ENCODE results near the gene EML3.
A peak's percentile ranks its signal among the peaks of the same experiment; 100 is the strongest.
"Not testable (repeated sequence)": the region's sequence is repeated elsewhere in the genome, so short reads cannot be mapped to it uniquely, and the experiment has no call there.

EML3 gene

GRCh38 chr11:62599069-62599696 is 13.4 kb downstream of the EML3 start:
- peak; percentile 84 to 91 for DNase-seq

GRCh38 chr11:62595124-62595523 is 17.5 kb downstream of the EML3 start:
- no peak for DNase-seq

GRCh38 chr11:62593434-62594044 is 19.0 kb downstream of the EML3 start:
- DNase-seq: peak; percentile 29 to 45

- no peak for DNase-seq
These were observed 19.6 kb downstream of the EML3 start for GRCh38 chr11:62592989-62593421.

- no peak for DNase-seq
These were observed 20.3 kb downstream of the EML3 start for GRCh38 chr11:62592146-62592815.

- peak; percentile 98 to 100 for DNase-seq
These were observed 21.0 kb downstream of the EML3 start, which contains the start of gene TUT1 for GRCh38 chr11:62591448-62592145. Gene TUT1 (minus strand): TSS chr11:62591523. CDS start chr11:62591485, 38 bp downstream.

GRCh38 chr11:62588966-62589637 is 23.5 kb downstream of the EML3 start:
- no peak for DNase-seq

GRCh38 chr11:62585356-62585755 is 27.2 kb downstream of the EML3 start:
- not testable (repeated sequence) for DNase-seq

GRCh38 chr11:62581735-62582134 is 30.8 kb downstream of the EML3 start:
- not testable (repeated sequence) for DNase-seq

- no peak for DNase-seq
These were observed 31.4 kb downstream of the EML3 start for GRCh38 chr11:62580959-62581715.

- DNase-seq: no peak
These were observed 33.3 kb downstream of the EML3 start for GRCh38 chr11:62579252-62579651.

- DNase-seq: no peak
These were observed 34.0 kb downstream of the EML3 start for GRCh38 chr11:62578541-62578940.

GRCh38 chr11:62577046-62577714 is 35.4 kb downstream of the EML3 start:
- DNase-seq: no peak

- no peak for DNase-seq
These were observed 36.7 kb downstream of the EML3 start for GRCh38 chr11:62575837-62576236.

GRCh38 chr11:62575156-62575555 is 37.4 kb downstream of the EML3 start:
- DNase-seq: peak in 1 of 2 experiments; percentile 24

- DNase-seq: peak; percentile 18 to 44
These were observed 38.1 kb downstream of the EML3 start for GRCh38 chr11:62574363-62575071.

- DNase-seq: peak; percentile 99
These were observed 38.8 kb downstream of the EML3 start, which contains the start of gene EEF1G for GRCh38 chr11:62573592-62574362. Gene EEF1G (minus strand): TSS chr11:62573891. CDS start chr11:62573842, 49 bp downstream.

- peak in 1 of 2 experiments; percentile 25 for DNase-seq
These were observed 39.5 kb downstream of the EML3 start for GRCh38 chr11:62573006-62573591.

- no peak for DNase-seq
These were observed 40.1 kb downstream of the EML3 start for GRCh38 chr11:62572431-62572830.

Measured in NCI-H2081 (cell line).